Loucy (cell line): ENCODE measurements around the gene PIGU.

Experiments used
- CTCF ChIP-seq: fragments of 200-600 bp; sonication (generic); conservative IDR thresholded peaks from 2 replicates; pipeline ENCODE4 v1.5.1; 2014; ENCODE audit warnings: mild to moderate bottlenecking, antibody characterized with exemption, low read length
- EZH2phosphoT487 ChIP-seq: fragments of 200-600 bp; IDR thresholded peaks from 2 replicates; pipeline ENCODE4 v1.6.1; 2018; ENCODE audit warnings: antibody characterized with exemption, mild to moderate bottlenecking, moderate library complexity, borderline replicate concordance

GRCh38 chr20:34564833-34565232 lies 112.1 kb downstream of the PIGU start:
- TF ChIP-seq CTCF (no peak), EZH2phosphoT487 (no peak)
